ENCODE measurements around the gene TM7SF2.
A peak's percentile ranks its signal among the peaks of the same experiment; 100 is the strongest.

TM7SF2 gene

DNA sequence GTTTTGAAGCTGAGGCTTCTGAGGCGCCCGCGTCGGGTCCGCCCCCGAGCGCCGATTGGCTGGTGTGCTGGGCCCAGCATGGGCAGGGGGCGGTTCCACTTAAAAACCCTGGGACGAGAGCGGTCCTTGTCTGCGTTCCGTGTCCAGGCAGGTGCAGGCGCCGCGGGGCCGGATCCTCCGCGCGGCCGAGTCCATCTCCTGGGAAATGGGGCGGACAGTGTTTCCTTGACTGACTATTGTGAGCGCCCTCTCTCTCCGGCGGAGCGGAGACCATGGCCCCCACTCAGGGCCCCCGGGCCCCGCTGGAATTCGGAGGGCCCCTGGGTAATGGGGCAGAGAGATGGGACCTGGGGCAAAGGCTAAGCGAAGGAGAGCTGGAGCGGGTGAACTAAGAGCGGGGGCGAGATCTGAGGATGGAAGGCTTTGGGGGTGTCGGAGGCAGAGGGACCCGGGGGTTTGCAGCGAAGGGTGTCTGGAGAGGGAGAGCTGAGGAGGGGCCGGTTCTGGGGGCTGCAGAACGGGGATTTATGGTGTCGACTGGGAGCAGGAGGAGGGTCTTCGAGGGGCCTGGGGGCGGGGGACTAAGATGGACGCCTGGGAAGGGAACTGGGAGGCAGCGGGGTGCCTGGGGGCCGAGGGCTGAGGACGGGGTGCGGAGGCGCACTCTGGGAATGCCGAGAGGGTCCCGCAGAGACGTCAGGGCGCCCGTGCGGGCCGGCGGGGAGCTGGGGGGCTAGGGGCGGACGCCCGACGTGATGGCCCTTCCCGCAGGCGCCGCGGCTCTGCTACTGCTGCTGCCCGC, at the start of gene TM7SF2:
TM7SF2 (plus strand) TSS at position 129 of the 802 bp plus-strand sequence; CDS start at position 273, 144 bp downstream.
- Histone ChIP-seq H3K36me3 (ENCODE audit: control insufficient read depth in 2 of 2, insufficient read depth in 2 of 2, low read length in 2 of 2) (peaks cover 7 to 21% of the 10 kb centered on the region in 2 donors), H3K27me3 (ENCODE audit: control insufficient read depth in 1 of 2, insufficient read depth in 2 of 2, low read length in 2 of 2) (no peaks in the 10 kb centered on the region), H3K27ac (ENCODE audit: low read length) (peak within 1 kb of the TSS; percentile 53), H3K9ac (ENCODE audit: low read length in 2 of 2) (peak within 1 kb of the TSS; percentile 68 to 70), H3K9me3 (ENCODE audit: control insufficient read depth in 2 of 2, low read length in 2 of 2) (no peaks in the 10 kb centered on the region), H3K4me1 (ENCODE audit: control insufficient read depth, insufficient read depth, low read length) (peaks cover 50% of the 10 kb centered on the region), H3K4me3 (ENCODE audit: low read length in 2 of 2) (peak within 1 kb of the TSS; percentile 62 to 74)

DNA sequence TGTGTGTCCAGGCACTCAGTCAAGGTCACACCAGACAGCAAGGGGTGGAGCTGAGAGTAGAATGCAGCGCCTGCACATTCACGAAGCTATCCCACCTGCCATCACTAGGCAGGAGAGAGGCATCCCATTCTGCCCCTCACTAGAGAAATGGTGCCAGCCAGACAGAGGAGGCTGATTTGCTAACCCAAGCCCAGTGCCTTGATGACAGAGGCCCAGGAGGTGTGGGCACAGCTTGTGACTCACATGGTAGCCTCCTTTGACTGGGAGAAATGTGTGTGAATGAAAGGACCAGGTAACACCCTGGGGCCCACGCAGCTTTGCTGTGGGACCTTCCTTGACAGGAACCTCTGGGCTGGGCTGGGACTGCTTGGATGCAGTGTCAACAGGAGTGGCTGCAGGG, 48.1 kb upstream of the TM7SF2 start:
- no peaks in the 10 kb centered on the region for H3K4me1 ChIP-seq (ENCODE audit: control insufficient read depth, insufficient read depth, low read length)
- no peak overlapping the region for H3K27ac ChIP-seq (ENCODE audit: low read length)
- H3K9me3 ChIP-seq (ENCODE audit: control insufficient read depth in 2 of 2, low read length in 2 of 2): no peaks in the 10 kb centered on the region
- H3K9ac ChIP-seq (ENCODE audit: low read length in 2 of 2): no peak overlapping the region
- no peaks in the 10 kb centered on the region for H3K36me3 ChIP-seq (ENCODE audit: control insufficient read depth in 2 of 2, insufficient read depth in 2 of 2, low read length in 2 of 2)
- peaks cover 0 to 2% of the 10 kb centered on the region in 2 donors for H3K27me3 ChIP-seq (ENCODE audit: control insufficient read depth in 1 of 2, insufficient read depth in 2 of 2, low read length in 2 of 2)
- no peak overlapping the region for H3K4me3 ChIP-seq (ENCODE audit: low read length in 2 of 2)

DNA sequence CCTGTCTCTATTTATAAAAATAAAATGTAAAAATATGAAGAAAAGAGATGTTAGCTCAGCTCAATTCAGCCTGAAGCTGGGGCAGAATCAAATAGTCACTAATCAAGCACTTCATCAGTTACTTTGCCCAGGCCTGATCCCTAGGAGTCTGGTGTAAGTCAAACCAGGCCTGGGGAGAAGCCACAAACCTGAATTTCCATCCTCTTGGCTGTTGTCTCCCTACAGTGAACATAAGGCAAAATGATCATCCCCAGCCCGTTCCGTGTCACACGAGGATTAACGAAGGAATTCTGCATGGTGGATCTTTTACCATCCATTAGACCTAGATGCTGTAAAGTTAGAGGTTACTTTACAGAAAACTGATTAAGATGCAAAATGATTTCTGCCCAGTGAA, 46.8 kb upstream of the TM7SF2 start:
- H3K9me3 ChIP-seq (ENCODE audit: control insufficient read depth in 2 of 2, low read length in 2 of 2): no peaks in the 10 kb centered on the region
- no peak overlapping the region for H3K4me3 ChIP-seq (ENCODE audit: low read length in 2 of 2)
- H3K27ac ChIP-seq (ENCODE audit: low read length): no peak overlapping the region
- no peaks in the 10 kb centered on the region for H3K27me3 ChIP-seq (ENCODE audit: control insufficient read depth in 1 of 2, insufficient read depth in 2 of 2, low read length in 2 of 2)
- no peaks in the 10 kb centered on the region for H3K4me1 ChIP-seq (ENCODE audit: control insufficient read depth, insufficient read depth, low read length)
- H3K9ac ChIP-seq (ENCODE audit: low read length in 2 of 2): no peak overlapping the region
- no peaks in the 10 kb centered on the region for H3K36me3 ChIP-seq (ENCODE audit: control insufficient read depth in 2 of 2, insufficient read depth in 2 of 2, low read length in 2 of 2)

DNA sequence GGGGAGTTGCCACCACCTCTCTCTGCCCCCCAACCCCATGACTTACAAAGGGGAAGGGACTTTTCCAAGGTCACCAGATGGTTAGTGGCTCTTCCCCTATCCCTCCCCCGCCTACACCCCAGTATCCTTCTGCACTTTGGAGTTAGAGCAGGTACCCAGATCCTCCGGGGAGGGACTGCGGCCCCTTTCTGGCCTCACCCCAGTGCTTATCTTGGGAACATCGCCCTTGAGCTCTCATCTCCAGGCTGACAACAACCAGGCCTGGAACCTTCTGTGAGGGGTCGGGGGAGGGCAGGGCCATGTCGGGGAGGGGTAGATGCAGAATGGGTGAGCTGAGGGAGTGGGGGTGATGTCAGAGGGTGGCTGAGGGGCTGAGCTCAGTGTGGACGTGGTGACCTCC, 45.8 kb upstream of the TM7SF2 start:
- H3K4me3 ChIP-seq (ENCODE audit: low read length in 2 of 2): no peak overlapping the region
- no peaks in the 10 kb centered on the region for H3K36me3 ChIP-seq (ENCODE audit: control insufficient read depth in 2 of 2, insufficient read depth in 2 of 2, low read length in 2 of 2)
- H3K4me1 ChIP-seq (ENCODE audit: control insufficient read depth, insufficient read depth, low read length): no peaks in the 10 kb centered on the region
- no peak overlapping the region for H3K9ac ChIP-seq (ENCODE audit: low read length in 2 of 2)
- no peak overlapping the region for H3K27ac ChIP-seq (ENCODE audit: low read length)
- H3K9me3 ChIP-seq (ENCODE audit: control insufficient read depth in 2 of 2, low read length in 2 of 2): no peaks in the 10 kb centered on the region
- H3K27me3 ChIP-seq (ENCODE audit: control insufficient read depth in 1 of 2, insufficient read depth in 2 of 2, low read length in 2 of 2): no peaks in the 10 kb centered on the region

DNA sequence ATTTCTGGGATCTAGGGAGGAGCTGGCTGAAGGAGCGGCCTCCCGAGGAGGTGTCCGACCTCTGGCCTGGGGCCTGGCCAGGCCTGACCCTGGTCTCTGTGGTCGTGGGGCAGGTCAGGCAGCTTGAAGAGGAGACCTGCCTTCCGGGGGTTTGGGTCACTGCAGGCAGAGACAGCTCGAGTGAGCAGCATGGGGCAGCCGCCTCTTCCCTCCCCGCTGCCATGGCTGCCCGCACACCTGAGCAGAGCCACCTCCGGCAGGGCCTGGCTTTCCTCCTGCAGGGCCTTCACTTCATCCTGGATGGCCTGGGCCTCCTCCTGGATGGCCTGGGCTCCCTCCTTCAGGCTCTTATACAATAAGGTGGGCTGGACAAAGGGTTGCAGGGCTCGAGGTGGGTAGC, 45.4 kb upstream of the TM7SF2 start:
- Histone ChIP-seq H3K4me1 (ENCODE audit: control insufficient read depth, insufficient read depth, low read length) (no peaks in the 10 kb centered on the region), H3K27ac (ENCODE audit: low read length) (no peak overlapping the region)

DNA sequence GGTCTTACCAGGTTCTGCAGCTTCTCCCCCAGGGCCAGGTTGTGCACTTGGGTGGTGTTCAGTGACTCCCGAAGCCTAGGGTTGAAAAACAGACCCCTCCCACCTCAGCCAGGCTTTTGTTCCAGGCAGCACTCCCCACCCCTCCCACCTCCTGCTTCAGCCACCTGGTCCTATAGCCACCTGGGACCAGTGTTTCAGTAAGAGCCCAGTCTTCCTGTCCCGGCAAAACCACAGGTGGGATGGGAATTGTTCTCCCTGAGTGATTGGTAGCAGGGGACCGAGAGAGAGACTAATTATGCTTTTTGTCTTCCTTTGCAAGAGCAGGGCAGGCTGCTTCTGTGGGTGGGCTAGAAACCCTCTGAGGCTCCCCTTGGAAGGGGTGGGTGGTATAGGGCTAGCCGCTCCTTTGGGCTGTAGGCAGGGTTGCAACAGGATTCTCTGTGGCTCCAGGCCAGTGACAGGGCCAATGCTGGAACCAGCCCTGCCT, 44.8 kb upstream of the TM7SF2 start:
- Histone ChIP-seq H3K36me3 (ENCODE audit: control insufficient read depth in 2 of 2, insufficient read depth in 2 of 2, low read length in 2 of 2) (no peaks in the 10 kb centered on the region), H3K4me3 (ENCODE audit: low read length in 2 of 2) (no peak overlapping the region), H3K27ac (ENCODE audit: low read length) (no peak overlapping the region), H3K4me1 (ENCODE audit: control insufficient read depth, insufficient read depth, low read length) (no peaks in the 10 kb centered on the region), H3K9me3 (ENCODE audit: control insufficient read depth in 2 of 2, low read length in 2 of 2) (no peaks in the 10 kb centered on the region), H3K27me3 (ENCODE audit: control insufficient read depth in 1 of 2, insufficient read depth in 2 of 2, low read length in 2 of 2) (no peaks in the 10 kb centered on the region), H3K9ac (ENCODE audit: low read length in 2 of 2) (no peak overlapping the region)

More for the DNA sequence above, 45.4 kb upstream of the TM7SF2 start:
- Histone ChIP-seq H3K9ac (ENCODE audit: low read length in 2 of 2) (no peak overlapping the region), H3K36me3 (ENCODE audit: control insufficient read depth in 2 of 2, insufficient read depth in 2 of 2, low read length in 2 of 2) (no peaks in the 10 kb centered on the region), H3K27me3 (ENCODE audit: control insufficient read depth in 1 of 2, insufficient read depth in 2 of 2, low read length in 2 of 2) (no peaks in the 10 kb centered on the region), H3K9me3 (ENCODE audit: control insufficient read depth in 2 of 2, low read length in 2 of 2) (no peaks in the 10 kb centered on the region), H3K4me3 (ENCODE audit: low read length in 2 of 2) (no peak overlapping the region)

DNA sequence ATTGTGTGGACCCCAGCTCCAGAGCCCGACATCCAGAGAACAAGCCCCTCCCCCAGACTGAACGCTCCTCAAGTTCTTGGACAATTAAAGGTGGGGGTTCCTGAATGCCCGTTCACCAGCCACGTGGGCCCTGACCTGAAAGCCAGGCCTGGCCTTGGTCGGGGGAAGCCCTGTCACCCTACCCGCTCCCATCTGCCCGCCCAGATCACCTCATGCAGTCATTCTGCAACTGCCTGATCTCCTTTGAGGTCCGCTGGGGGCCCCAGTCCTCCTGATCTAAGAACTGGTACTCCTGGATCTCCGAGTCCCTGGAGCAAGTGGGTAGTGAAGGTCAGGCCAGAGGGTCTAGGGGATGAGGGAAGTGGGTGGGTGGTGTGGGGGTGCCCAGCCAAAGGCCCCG, 44.2 kb upstream of the TM7SF2 start:
- no peak overlapping the region for H3K9ac ChIP-seq (ENCODE audit: low read length in 2 of 2)
- no peaks in the 10 kb centered on the region for H3K36me3 ChIP-seq (ENCODE audit: control insufficient read depth in 2 of 2, insufficient read depth in 2 of 2, low read length in 2 of 2)
- no peak overlapping the region for H3K27ac ChIP-seq (ENCODE audit: low read length)
- no peaks in the 10 kb centered on the region for H3K27me3 ChIP-seq (ENCODE audit: control insufficient read depth in 1 of 2, insufficient read depth in 2 of 2, low read length in 2 of 2)
- no peak overlapping the region for H3K4me3 ChIP-seq (ENCODE audit: low read length in 2 of 2)
- no peaks in the 10 kb centered on the region for H3K9me3 ChIP-seq (ENCODE audit: control insufficient read depth in 2 of 2, low read length in 2 of 2)
- H3K4me1 ChIP-seq (ENCODE audit: control insufficient read depth, insufficient read depth, low read length): no peaks in the 10 kb centered on the region

DNA sequence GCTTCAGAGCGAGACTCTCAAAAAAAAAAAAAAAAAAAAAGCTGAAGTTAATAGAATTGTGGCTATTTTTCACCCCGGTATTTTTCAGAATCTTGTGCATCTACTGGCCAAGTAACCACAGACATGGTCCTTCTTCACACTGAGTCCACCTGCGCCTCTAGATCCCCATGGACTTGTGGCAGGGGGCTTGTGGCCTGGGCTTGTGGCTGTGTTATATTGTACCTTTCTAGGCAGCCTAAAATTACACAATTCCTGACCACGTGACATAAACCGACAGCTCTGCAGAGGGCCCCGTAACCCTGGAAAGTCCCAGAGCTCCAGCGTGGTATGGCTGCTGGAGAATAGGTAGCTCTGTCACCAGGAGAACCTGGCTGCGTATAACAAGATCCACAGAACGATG, 42.5 kb upstream of the TM7SF2 start:
- H3K36me3 ChIP-seq (ENCODE audit: control insufficient read depth in 2 of 2, insufficient read depth in 2 of 2, low read length in 2 of 2): no peaks in the 10 kb centered on the region
- H3K4me1 ChIP-seq (ENCODE audit: control insufficient read depth, insufficient read depth, low read length): no peaks in the 10 kb centered on the region
- H3K9me3 ChIP-seq (ENCODE audit: control insufficient read depth in 2 of 2, low read length in 2 of 2): no peaks in the 10 kb centered on the region
- H3K27ac ChIP-seq (ENCODE audit: low read length): no peak overlapping the region
- H3K9ac ChIP-seq (ENCODE audit: low read length in 2 of 2): no peak overlapping the region
- H3K27me3 ChIP-seq (ENCODE audit: control insufficient read depth in 1 of 2, insufficient read depth in 2 of 2, low read length in 2 of 2): no peaks in the 10 kb centered on the region
- H3K4me3 ChIP-seq (ENCODE audit: low read length in 2 of 2): no peak overlapping the region

DNA sequence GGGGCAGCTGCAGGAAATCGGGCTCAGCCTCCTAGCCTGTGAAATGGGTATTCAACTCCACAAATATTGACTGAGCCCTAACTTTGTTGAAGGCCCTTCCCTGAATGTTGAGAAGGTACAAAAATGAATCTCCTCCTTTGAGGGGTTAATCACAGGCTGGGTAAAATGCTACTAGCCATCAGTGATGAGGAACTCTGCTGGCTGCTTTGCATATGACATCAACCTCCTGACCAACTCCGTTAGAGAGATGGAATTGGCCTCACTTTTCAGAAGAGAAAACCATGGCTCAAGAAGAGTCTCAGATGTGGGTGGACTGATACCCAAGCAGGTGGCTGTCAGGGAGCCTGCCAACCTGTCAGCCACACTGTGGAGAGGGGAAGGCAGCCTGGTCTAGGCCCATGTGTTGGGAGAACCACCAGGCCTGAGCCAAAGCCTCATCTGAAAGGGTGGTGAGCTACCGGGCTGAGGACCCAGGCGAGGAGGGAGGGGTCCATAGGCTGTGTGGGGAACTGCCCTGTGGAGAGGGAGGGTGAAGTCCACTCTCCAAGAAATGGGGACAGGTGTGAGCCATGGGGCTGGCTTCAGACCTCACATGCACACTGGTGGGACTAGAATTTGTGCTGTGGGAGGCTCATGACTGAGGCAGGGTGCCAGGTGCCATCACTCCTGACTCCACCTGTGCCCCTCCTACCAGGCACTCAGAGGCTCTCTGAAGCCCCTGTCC, 39.6 kb upstream of the TM7SF2 start:
- Histone ChIP-seq H3K27me3 (ENCODE audit: control insufficient read depth in 1 of 2, insufficient read depth in 2 of 2, low read length in 2 of 2) (no peaks in the 10 kb centered on the region), H3K9me3 (ENCODE audit: control insufficient read depth in 2 of 2, low read length in 2 of 2) (no peaks in the 10 kb centered on the region), H3K9ac (ENCODE audit: low read length in 2 of 2) (no peak overlapping the region), H3K36me3 (ENCODE audit: control insufficient read depth in 2 of 2, insufficient read depth in 2 of 2, low read length in 2 of 2) (no peaks in the 10 kb centered on the region), H3K4me3 (ENCODE audit: low read length in 2 of 2) (no peak overlapping the region), H3K27ac (ENCODE audit: low read length) (no peak overlapping the region), H3K4me1 (ENCODE audit: control insufficient read depth, insufficient read depth, low read length) (no peaks in the 10 kb centered on the region)

DNA sequence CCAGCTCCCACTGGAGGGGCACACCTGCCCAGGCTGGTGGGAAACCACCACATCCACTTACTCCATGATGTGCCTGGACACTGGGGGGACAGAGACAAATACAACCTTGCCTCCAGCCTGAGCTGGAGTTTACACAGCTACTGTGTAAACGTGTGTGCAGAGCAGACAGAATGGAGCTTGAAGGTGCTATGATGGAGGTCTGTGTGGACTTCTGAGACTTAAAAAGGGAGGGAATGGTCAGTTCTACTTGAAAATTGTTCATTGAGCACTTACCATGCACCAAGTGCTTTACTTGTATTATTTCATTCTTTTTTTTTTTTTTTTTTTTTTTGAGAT, 39.1 kb upstream of the TM7SF2 start:
- Histone ChIP-seq H3K36me3 (ENCODE audit: control insufficient read depth in 2 of 2, insufficient read depth in 2 of 2, low read length in 2 of 2) (no peaks in the 10 kb centered on the region), H3K27me3 (ENCODE audit: control insufficient read depth in 1 of 2, insufficient read depth in 2 of 2, low read length in 2 of 2) (no peaks in the 10 kb centered on the region)

DNA sequence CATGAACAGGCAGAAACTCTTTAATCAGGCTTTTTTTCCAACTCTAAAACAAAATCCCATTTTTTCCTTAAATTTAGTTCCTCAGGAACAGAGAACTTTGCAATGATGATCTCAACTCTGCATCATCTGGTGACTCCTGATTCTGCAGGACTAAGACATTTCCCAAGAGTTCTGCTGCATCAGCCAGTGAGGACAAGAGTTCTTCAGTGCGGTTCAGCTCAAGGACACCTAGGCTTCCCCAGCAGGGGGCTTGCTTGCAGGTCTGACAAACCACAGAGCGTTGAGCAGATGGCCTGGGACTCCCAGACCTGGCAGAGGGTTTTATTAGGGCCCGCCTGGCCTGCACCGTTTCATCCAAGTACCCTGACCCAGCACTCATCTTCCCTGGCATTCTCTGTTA, 34.2 kb upstream of the TM7SF2 start:
- H3K4me1 ChIP-seq (ENCODE audit: control insufficient read depth, insufficient read depth, low read length): no peaks in the 10 kb centered on the region
- H3K9ac ChIP-seq (ENCODE audit: low read length in 2 of 2): no peak overlapping the region
- H3K27ac ChIP-seq (ENCODE audit: low read length): no peak overlapping the region
- no peak overlapping the region for H3K4me3 ChIP-seq (ENCODE audit: low read length in 2 of 2)
- no peaks in the 10 kb centered on the region for H3K36me3 ChIP-seq (ENCODE audit: control insufficient read depth in 2 of 2, insufficient read depth in 2 of 2, low read length in 2 of 2)
- H3K9me3 ChIP-seq (ENCODE audit: control insufficient read depth in 2 of 2, low read length in 2 of 2): no peaks in the 10 kb centered on the region
- no peaks in the 10 kb centered on the region for H3K27me3 ChIP-seq (ENCODE audit: control insufficient read depth in 1 of 2, insufficient read depth in 2 of 2, low read length in 2 of 2)

More for the DNA sequence above, 39.1 kb upstream of the TM7SF2 start:
- H3K4me1 ChIP-seq (ENCODE audit: control insufficient read depth, insufficient read depth, low read length): no peaks in the 10 kb centered on the region
- H3K9me3 ChIP-seq (ENCODE audit: control insufficient read depth in 2 of 2, low read length in 2 of 2): no peaks in the 10 kb centered on the region
- H3K4me3 ChIP-seq (ENCODE audit: low read length in 2 of 2): no peak overlapping the region
- H3K27ac ChIP-seq (ENCODE audit: low read length): no peak overlapping the region
- no peak overlapping the region for H3K9ac ChIP-seq (ENCODE audit: low read length in 2 of 2)

Data from stomach smooth muscle (tissue), 2 donors.